ENCODE data around the gene SERPINB13. TPM values are rescaled to one million over a fixed set of nuclear protein-coding genes. Genes with fewer than 3 reads are reported as not detected.

SERPINB13 gene, protein sequence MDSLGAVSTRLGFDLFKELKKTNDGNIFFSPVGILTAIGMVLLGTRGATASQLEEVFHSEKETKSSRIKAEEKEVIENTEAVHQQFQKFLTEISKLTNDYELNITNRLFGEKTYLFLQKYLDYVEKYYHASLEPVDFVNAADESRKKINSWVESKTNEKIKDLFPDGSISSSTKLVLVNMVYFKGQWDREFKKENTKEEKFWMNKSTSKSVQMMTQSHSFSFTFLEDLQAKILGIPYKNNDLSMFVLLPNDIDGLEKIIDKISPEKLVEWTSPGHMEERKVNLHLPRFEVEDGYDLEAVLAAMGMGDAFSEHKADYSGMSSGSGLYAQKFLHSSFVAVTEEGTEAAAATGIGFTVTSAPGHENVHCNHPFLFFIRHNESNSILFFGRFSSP
- 10 to 100 TPM; 10.9 to 21.8 (median 16.8) TPM for total RNA-seq

DNA sequence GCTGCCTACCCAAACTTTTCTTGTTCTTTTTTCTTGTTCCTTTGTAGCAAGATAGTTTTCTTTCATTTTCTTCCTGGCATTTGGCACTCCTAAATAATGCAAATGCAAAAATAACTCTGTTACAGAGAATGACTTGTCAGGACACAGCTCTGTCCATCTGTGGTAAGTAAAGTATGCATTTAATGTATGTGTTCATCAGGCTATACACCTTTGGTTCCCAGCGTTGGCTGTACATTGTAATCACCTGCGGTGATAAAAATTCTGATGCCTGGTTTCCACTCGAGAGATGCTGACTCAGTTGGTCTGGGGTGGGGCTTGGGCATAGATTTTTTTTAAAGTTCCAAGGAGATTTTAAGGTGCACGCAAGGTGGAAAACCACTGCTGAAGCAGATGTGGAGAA, at the start of gene SERPINB13:
TSS of gene SERPINB13 (plus strand) at position 378 of the 400 bp plus-strand sequence. CDS start 1,325 bp downstream, outside the sequence.
- Histone ChIP-seq H3K36me3 (no peaks in the 10 kb centered on the region), H3K27ac (peak within 1 kb of the TSS; percentile 52), H3K9me3 (no peaks in the 10 kb centered on the region), H3K4me3 (no peak within 1 kb of the TSS), H3K4me1 (peaks cover 16% of the 10 kb centered on the region), H3K27me3 (no peaks in the 10 kb centered on the region)
- TF ChIP-seq EP300 (IDR thresholded peaks at IDR 0.05) (no peak), POLR2AphosphoS5 (IDR thresholded peaks at IDR 0.05) (no peak), POLR2A (IDR thresholded peaks at IDR 0.05) (no peak)
- TF ChIP-seq, protein P1, sequence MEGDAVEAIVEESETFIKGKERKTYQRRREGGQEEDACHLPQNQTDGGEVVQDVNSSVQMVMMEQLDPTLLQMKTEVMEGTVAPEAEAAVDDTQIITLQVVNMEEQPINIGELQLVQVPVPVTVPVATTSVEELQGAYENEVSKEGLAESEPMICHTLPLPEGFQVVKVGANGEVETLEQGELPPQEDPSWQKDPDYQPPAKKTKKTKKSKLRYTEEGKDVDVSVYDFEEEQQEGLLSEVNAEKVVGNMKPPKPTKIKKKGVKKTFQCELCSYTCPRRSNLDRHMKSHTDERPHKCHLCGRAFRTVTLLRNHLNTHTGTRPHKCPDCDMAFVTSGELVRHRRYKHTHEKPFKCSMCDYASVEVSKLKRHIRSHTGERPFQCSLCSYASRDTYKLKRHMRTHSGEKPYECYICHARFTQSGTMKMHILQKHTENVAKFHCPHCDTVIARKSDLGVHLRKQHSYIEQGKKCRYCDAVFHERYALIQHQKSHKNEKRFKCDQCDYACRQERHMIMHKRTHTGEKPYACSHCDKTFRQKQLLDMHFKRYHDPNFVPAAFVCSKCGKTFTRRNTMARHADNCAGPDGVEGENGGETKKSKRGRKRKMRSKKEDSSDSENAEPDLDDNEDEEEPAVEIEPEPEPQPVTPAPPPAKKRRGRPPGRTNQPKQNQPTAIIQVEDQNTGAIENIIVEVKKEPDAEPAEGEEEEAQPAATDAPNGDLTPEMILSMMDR (IDR thresholded peaks at IDR 0.05): no peak
- 45% methylated on average over 4 of the region's 4 CpGs for WGBS
- DNase-seq (ENCODE audit: low spot score in 2 of 2): no peak

DNA sequence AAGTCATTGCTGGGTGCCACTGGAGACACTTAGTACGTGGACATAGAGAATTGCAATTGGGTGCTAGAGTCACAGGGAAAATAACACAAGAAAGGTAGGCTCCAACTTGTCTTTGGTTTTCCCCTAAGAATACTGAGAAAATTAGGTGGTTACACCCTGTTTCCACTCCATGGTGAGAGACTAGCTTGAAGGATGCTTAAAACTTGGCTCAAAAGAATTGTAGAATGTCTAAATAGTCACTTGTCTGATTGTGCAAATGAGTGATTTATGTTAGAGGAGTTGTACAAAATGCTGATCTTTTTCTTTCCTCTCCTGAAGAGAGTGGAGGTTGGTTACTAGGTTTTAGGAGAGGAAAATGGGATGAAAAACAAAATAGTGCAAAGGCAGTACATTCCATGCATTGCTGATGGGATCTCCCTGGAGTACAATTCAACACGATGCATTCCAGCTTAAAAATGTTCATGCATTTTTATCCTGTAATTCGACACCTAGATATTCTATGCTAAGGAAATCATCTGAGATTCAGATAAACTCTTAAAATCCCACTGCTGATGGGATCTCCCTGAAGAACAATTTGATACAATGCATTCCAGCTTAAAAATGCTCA, 47.1 kb upstream of the SERPINB13 start:
- no peak for DNase-seq (ENCODE audit: low spot score in 2 of 2)
- H3K27me3 ChIP-seq: no peaks in the 10 kb centered on the region
- 26% methylated on average over 3 of the region's 3 CpGs for WGBS
- no peak overlapping the region for H3K4me3 ChIP-seq
- no peaks in the 10 kb centered on the region for H3K9me3 ChIP-seq
- TF ChIP-seq POLR2A (IDR thresholded peaks at IDR 0.05) (no peak), POLR2AphosphoS5 (IDR thresholded peaks at IDR 0.05) (no peak), EP300 (IDR thresholded peaks at IDR 0.05) (no peak)
- TF ChIP-seq, protein P1 (IDR thresholded peaks at IDR 0.05): no peak
- H3K4me1 ChIP-seq: peaks cover 2% of the 10 kb centered on the region
- no peaks in the 10 kb centered on the region for H3K36me3 ChIP-seq
- no peak overlapping the region for H3K27ac ChIP-seq

DNA sequence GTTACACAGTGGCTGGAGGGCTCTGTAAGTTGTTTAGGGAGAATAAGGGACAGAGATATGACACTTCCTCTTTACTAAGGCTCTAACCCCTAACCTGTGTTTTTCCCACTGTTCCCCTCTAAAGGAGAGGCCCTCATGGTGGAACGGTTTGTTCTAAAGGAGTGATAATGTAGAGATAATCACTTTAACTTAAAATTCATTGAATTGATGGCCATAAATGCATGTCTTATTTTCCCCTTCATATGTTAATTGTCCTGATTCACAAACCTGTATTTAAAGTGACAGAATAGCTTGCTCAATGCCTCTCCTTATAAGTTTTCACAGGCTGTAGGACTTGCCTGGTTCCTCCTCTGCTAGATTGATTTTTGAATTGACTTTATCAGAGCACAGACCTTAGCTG, 45.1 kb upstream of the SERPINB13 start, which contains the start of gene SERPINB12:
TSS of gene SERPINB12 (plus strand) at position 301 of the 400 bp plus-strand sequence. CDS start 13,791 bp downstream, outside the sequence.
- Histone ChIP-seq H3K4me3 (no peak within 1 kb of the TSS), H3K36me3 (no peaks in the 10 kb centered on the region), H3K9me3 (no peaks in the 10 kb centered on the region), H3K27me3 (no peaks in the 10 kb centered on the region), H3K27ac (no peak within 1 kb of the TSS), H3K4me1 (peaks cover 8% of the 10 kb centered on the region)
- 86% methylated on average over 1 of the region's 1 CpG for WGBS
- no peak for DNase-seq (ENCODE audit: low spot score in 2 of 2)
- TF ChIP-seq EP300 (IDR thresholded peaks at IDR 0.05) (no peak), POLR2A (IDR thresholded peaks at IDR 0.05) (no peak)
- TF ChIP-seq, protein P1 (IDR thresholded peaks at IDR 0.05): no peak

DNA sequence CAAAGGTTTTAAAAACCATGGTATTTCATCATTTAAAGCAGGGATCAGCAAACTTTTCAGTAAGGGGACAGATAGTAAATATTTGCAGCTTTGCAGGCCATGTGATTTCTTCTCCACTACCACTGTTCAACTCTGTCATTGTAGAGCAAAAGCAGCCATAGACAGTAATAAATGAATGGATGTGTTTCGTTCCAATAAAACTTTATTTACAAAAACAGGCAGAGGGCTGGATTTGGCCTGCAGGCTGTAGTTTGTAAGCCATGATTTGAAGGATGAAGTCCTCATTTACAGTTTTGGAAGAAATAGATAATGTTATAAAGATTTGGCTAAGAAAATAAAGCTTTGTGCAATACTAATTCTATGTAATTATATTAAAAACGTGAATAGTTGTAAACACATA, 43.1 kb upstream of the SERPINB13 start:
- Histone ChIP-seq H3K36me3 (no peaks in the 10 kb centered on the region), H3K27me3 (no peaks in the 10 kb centered on the region), H3K27ac (no peak overlapping the region), H3K9me3 (no peaks in the 10 kb centered on the region), H3K4me3 (no peak overlapping the region), H3K4me1 (peaks cover 8% of the 10 kb centered on the region)
- no peak for TF ChIP-seq POLR2A (IDR thresholded peaks at IDR 0.05)
- no peak for TF ChIP-seq POLR2AphosphoS5 (IDR thresholded peaks at IDR 0.05)
- TF ChIP-seq EP300 (IDR thresholded peaks at IDR 0.05): no peak
- TF ChIP-seq, protein P1 (IDR thresholded peaks at IDR 0.05): no peak
- 78% methylated on average over 2 of the region's 2 CpGs for WGBS
- DNase-seq (ENCODE audit: low spot score in 2 of 2): no peak

DNA sequence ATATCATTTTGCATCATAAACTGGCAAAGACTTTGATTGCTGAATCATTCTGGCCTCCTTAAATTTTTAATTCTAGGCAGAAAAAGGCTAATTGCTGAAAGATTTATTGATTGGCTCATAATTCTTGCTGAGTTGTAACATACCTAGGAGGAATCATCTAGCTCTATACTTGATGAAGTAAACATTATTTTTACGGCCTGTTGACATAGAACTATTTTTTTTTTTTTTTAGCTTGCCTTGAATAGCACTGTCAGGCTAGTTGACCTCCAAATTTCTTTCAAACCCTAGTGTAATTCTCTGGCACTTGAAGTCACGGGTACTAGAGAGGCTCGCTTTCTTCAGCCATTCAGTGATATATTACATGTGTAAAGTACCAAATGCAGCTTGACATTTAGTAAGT, 42.1 kb upstream of the SERPINB13 start:
- H3K27me3 ChIP-seq: no peaks in the 10 kb centered on the region
- TF ChIP-seq EP300 (IDR thresholded peaks at IDR 0.05): no peak
- TF ChIP-seq, protein P1 (IDR thresholded peaks at IDR 0.05): no peak
- TF ChIP-seq POLR2AphosphoS5 (IDR thresholded peaks at IDR 0.05): no peak
- TF ChIP-seq POLR2A (IDR thresholded peaks at IDR 0.05): no peak
- no peaks in the 10 kb centered on the region for H3K36me3 ChIP-seq
- H3K4me3 ChIP-seq: no peak overlapping the region
- H3K9me3 ChIP-seq: no peaks in the 10 kb centered on the region
- DNase-seq (ENCODE audit: low spot score in 2 of 2): no peak
- H3K4me1 ChIP-seq: peaks cover 8% of the 10 kb centered on the region
- no peak overlapping the region for H3K27ac ChIP-seq
- WGBS: 39% methylated on average over 3 of the region's 3 CpGs

All from suprapubic skin (tissue), 4 donors.